RWPE2 (cell line): ENCODE results near the gene HSP90AB1.

Experiments
- ATAC-seq: fragments of 200-7000 bp; cut with Tn5 transposase; 3 replicates; pipeline ENCODE4 v1.9.1; 2021; ENCODE audit warnings: low read depth
- DNase-seq: peaks from one replicate; pipeline ENCODE4 v3.0.0-alpha.2; 2020; ENCODE audit warnings: low spot score
- H3K27ac ChIP-seq: fragments of 450-650 bp; 2 replicates; pipeline ENCODE4 v1.5.1; 2017; ENCODE audit warnings: mild to moderate bottlenecking; ENCODE audit not compliant: poor library complexity, severe bottlenecking
- H3K27me3 ChIP-seq: fragments of 250-450 bp; sonication (Bioruptor Pico); 2 replicates; pipeline ENCODE4 v1.5.1; 2021; ENCODE audit warnings: mild to moderate bottlenecking, moderate library complexity; ENCODE audit not compliant: insufficient read depth, poor library complexity, severe bottlenecking
- H3K36me3 ChIP-seq: fragments of 250-450 bp; sonication (Bioruptor Pico); 2 replicates; pipeline ENCODE4 v1.5.1; 2020; ENCODE audit warnings: low read depth, mild to moderate bottlenecking, moderate library complexity
- H3K4me1 ChIP-seq: fragments of 250-450 bp; sonication (Bioruptor Pico); 2 replicates; pipeline ENCODE4 v1.5.1; 2021; ENCODE audit warnings: mild to moderate bottlenecking, moderate library complexity; ENCODE audit not compliant: insufficient read depth, poor library complexity, severe bottlenecking
- H3K4me3 ChIP-seq: fragments of 250-450 bp; sonication (Bioruptor Pico); 2 replicates; pipeline ENCODE4 v1.5.1; 2021; ENCODE audit warnings: mild to moderate bottlenecking, moderate library complexity; ENCODE audit not compliant: severe bottlenecking
- H3K9me3 ChIP-seq: fragments of 250-450 bp; sonication (Bioruptor Pico); 2 replicates; pipeline ENCODE4 v1.5.1; 2021; ENCODE audit warnings: mild to moderate bottlenecking, moderate library complexity; ENCODE audit not compliant: severe bottlenecking
- CTCF ChIP-seq: fragments of 450-650 bp; IDR thresholded peaks from one replicate; pipeline ENCODE4 v1.5.1; 2017; ENCODE audit warnings: mild to moderate bottlenecking, moderate library complexity; ENCODE audit not compliant: poor library complexity, severe bottlenecking

Gene HSP90AB1

GRCh38 chr6:44292661-44293365 is 45.9 kb downstream of the HSP90AB1 start:
- peaks cover 21% of the 10 kb centered on the region for H3K27me3 ChIP-seq
- no peak overlapping the region for H3K27ac ChIP-seq
- TF ChIP-seq CTCF: no peak
- no peaks in the 10 kb centered on the region for H3K36me3 ChIP-seq
- no peak for ATAC-seq
- no peak for DNase-seq
- H3K4me1 ChIP-seq: no peaks in the 10 kb centered on the region
- no peak overlapping the region for H3K4me3 ChIP-seq
- no peaks in the 10 kb centered on the region for H3K9me3 ChIP-seq

- Histone ChIP-seq H3K4me3 (no peak overlapping the region), H3K36me3 (0 out of 2 replicates have a peak, but pooled peaks cover under 1% of the 10 kb centered on the region), H3K27ac (no peak overlapping the region), H3K4me1 (no peaks in the 10 kb centered on the region), H3K27me3 (peaks cover 26% of the 10 kb centered on the region), H3K9me3 (no peaks in the 10 kb centered on the region)
- TF ChIP-seq CTCF: no peak
- DNase-seq (no peak), ATAC-seq (no peak)
Measured at GRCh38 chr6:44294832-44295791, 48.2 kb downstream of the HSP90AB1 start.

GRCh38 chr6:44297063-44298038 is 50.5 kb downstream of the HSP90AB1 start:
- Histone ChIP-seq H3K27ac (no peak overlapping the region), H3K36me3 (peaks cover 9% of the 10 kb centered on the region), H3K9me3 (no peaks in the 10 kb centered on the region), H3K27me3 (peaks cover 26% of the 10 kb centered on the region), H3K4me3 (peak overlapping the region; percentile 29), H3K4me1 (no peaks in the 10 kb centered on the region)
- peak; percentile 60 for ATAC-seq
- no peak for DNase-seq
- no peak for TF ChIP-seq CTCF

GRCh38 chr6:44298055-44298803 is 51.3 kb downstream of the HSP90AB1 start:
- no peak overlapping the region for H3K27ac ChIP-seq
- peaks cover 16% of the 10 kb centered on the region for H3K36me3 ChIP-seq
- no peaks in the 10 kb centered on the region for H3K4me1 ChIP-seq
- TF ChIP-seq CTCF: no peak
- no peak for DNase-seq
- H3K9me3 ChIP-seq: no peaks in the 10 kb centered on the region
- ATAC-seq: peak; percentile 16; the same call in 2 of the 3 replicates
- H3K27me3 ChIP-seq: peaks cover 26% of the 10 kb centered on the region
- H3K4me3 ChIP-seq: no peak overlapping the region
